ENCODE results near the gene PTBP1.

GRCh38 chr19:853014-853585 is 55.8 kb downstream of the PTBP1 start:
- TF ChIP-seq POLR2A (IDR thresholded peaks at IDR 0.05) (no peak), CTCF (IDR thresholded peaks at IDR 0.05) (no peak)

All from testis (tissue), 2 donors.